ENCODE results near the gene EWSR1.
"Not testable (repeated sequence)": the region's sequence is repeated elsewhere in the genome, so short reads cannot be mapped to it uniquely, and the experiment has no call there.

Gene EWSR1

DNA sequence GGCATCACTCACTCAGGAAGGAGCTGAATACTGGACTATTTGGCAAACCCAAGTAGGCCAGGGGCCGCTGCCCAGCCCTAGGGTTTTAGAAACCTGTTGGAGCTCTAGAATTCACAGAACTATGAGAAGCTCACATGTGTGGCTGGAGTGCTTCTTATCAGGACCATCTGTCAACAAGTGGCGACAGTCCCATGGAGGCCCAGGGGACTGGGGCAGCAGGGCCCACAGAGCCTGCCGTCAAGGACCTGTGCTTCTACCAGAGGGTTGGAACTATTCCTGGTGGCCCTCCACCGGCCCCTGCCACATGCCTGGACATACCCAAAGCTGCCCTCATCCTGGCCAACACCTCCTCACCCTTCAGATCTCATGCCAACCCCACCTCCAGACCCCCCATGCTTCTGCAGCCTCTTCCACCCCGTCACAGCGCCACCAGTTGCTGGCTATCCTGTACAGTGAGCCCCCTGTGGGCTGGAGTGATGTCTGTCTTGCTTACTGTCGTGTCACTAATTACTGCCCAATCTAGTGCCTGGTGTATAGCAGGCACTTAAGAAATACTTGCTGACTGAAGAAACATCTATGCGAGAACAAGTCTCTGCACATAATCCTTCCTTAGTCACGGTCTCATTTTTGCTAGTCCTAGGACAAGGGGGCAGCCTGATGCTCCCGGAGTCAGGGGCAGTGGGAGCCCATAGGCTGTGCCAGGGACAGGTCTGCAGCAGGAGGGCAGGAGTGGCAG, 74.7 kb downstream of the EWSR1 start:
- DNase-seq: peak; percentile 88 to 90
- no peak overlapping the region for H3K4me3 ChIP-seq (ENCODE audit: low read depth, low read length)
- H3K36me3 ChIP-seq (ENCODE audit: control insufficient read depth in 1 of 2, insufficient read depth in 2 of 2, low read length in 2 of 2): peaks cover 47 to 49% of the 10 kb centered on the region in 2 experiments
- H3K23ac ChIP-seq (ENCODE audit: low read length): no peak overlapping the region
- H3K4me2 ChIP-seq (ENCODE audit: low read length): no peak overlapping the region
- H3K18ac ChIP-seq (ENCODE audit: low read length): peak overlapping the region; percentile 22
- no peaks in the 10 kb centered on the region for H3K79me2 ChIP-seq (ENCODE audit: control insufficient read depth, insufficient read depth, low read length, poor library complexity)
- H3K4ac ChIP-seq (ENCODE audit: low read depth, low read length): no peak overlapping the region
- no peaks in the 10 kb centered on the region for H3K9me3 ChIP-seq (ENCODE audit: insufficient read depth, low read depth, low read length)
- no peak overlapping the region for H2AFZ ChIP-seq (ENCODE audit: insufficient read depth, low read length, poor library complexity)
- no peaks in the 10 kb centered on the region for H3K27me3 ChIP-seq (ENCODE audit: insufficient read depth, low read length)
- no peak overlapping the region for H3K9ac ChIP-seq (ENCODE audit: low read length)
- H3K27ac ChIP-seq (ENCODE audit: low read depth, low read length): peak overlapping the region; percentile 29
- WGBS (ENCODE audit: extremely low coverage, insufficient coverage, insufficient read length): no CpG with 5 or more reads among the region's 10 CpGs
- H2AK5ac ChIP-seq (ENCODE audit: low read length): peak overlapping the region; percentile 6
- peak overlapping the region; percentile 20 for H4K91ac ChIP-seq (ENCODE audit: low read depth, low read length)
- peak overlapping the region; percentile 34 for H2BK120ac ChIP-seq (ENCODE audit: insufficient read depth, low read length, poor library complexity)
- H3K79me1 ChIP-seq (ENCODE audit: low read length): peaks cover 19% of the 10 kb centered on the region
- peaks cover 42 to 47% of the 10 kb centered on the region in 2 experiments for H3K4me1 ChIP-seq (ENCODE audit: control insufficient read depth in 1 of 2, insufficient read depth in 2 of 2, low read length in 2 of 2)
- H4K8ac ChIP-seq (ENCODE audit: low read depth, low read length): no peak overlapping the region
- H4K12ac ChIP-seq (ENCODE audit: low read depth, low read length): no peak overlapping the region
- no peak overlapping the region for H2BK5ac ChIP-seq (ENCODE audit: low read depth, low read length, poor library complexity)
- H3K14ac ChIP-seq (ENCODE audit: low read length): peak overlapping the region; percentile 6
- H2BK12ac ChIP-seq (ENCODE audit: low read length): peak overlapping the region; percentile 16

- H3K9ac ChIP-seq (ENCODE audit: low read length): no peak overlapping the region
- H3K14ac ChIP-seq (ENCODE audit: low read length): peak overlapping the region; percentile 6
- peak overlapping the region; percentile 17 for H4K91ac ChIP-seq (ENCODE audit: low read depth, low read length)
- no peaks in the 10 kb centered on the region for H3K27me3 ChIP-seq (ENCODE audit: insufficient read depth, low read length)
- H2AK5ac ChIP-seq (ENCODE audit: low read length): peak overlapping the region; percentile 6
- H3K4ac ChIP-seq (ENCODE audit: low read depth, low read length): no peak overlapping the region
- no peak overlapping the region for H2AFZ ChIP-seq (ENCODE audit: insufficient read depth, low read length, poor library complexity)
- H3K4me2 ChIP-seq (ENCODE audit: low read length): no peak overlapping the region
- peak overlapping the region; percentile 22 for H3K18ac ChIP-seq (ENCODE audit: low read length)
- no peaks in the 10 kb centered on the region for H3K79me2 ChIP-seq (ENCODE audit: control insufficient read depth, insufficient read depth, low read length, poor library complexity)
- no peak for DNase-seq
- peaks cover 44 to 48% of the 10 kb centered on the region in 2 experiments for H3K36me3 ChIP-seq (ENCODE audit: control insufficient read depth in 1 of 2, insufficient read depth in 2 of 2, low read length in 2 of 2)
- no peak overlapping the region for H3K4me3 ChIP-seq (ENCODE audit: low read depth, low read length)
- peak overlapping the region; percentile 16 for H2BK12ac ChIP-seq (ENCODE audit: low read length)
- peak overlapping the region; percentile 26 for H2BK5ac ChIP-seq (ENCODE audit: low read depth, low read length, poor library complexity)
- H4K12ac ChIP-seq (ENCODE audit: low read depth, low read length): no peak overlapping the region
- no peak overlapping the region for H3K23ac ChIP-seq (ENCODE audit: low read length)
- H3K4me1 ChIP-seq (ENCODE audit: control insufficient read depth in 1 of 2, insufficient read depth in 2 of 2, low read length in 2 of 2): peaks cover 42 to 47% of the 10 kb centered on the region in 2 experiments
- H3K79me1 ChIP-seq (ENCODE audit: low read length): peaks cover 19% of the 10 kb centered on the region
- H2BK120ac ChIP-seq (ENCODE audit: insufficient read depth, low read length, poor library complexity): peak overlapping the region; percentile 4
- WGBS (ENCODE audit: extremely low coverage, insufficient coverage, insufficient read length): no CpG with 5 or more reads among the region's 7 CpGs
- H3K27ac ChIP-seq (ENCODE audit: low read depth, low read length): peak overlapping the region; percentile 78
- no peak overlapping the region for H4K8ac ChIP-seq (ENCODE audit: low read depth, low read length)
- no peaks in the 10 kb centered on the region for H3K9me3 ChIP-seq (ENCODE audit: insufficient read depth, low read depth, low read length)
Observed at GRCh38 chr22:29343313-29343805, 75.3 kb downstream of the EWSR1 start.

DNA sequence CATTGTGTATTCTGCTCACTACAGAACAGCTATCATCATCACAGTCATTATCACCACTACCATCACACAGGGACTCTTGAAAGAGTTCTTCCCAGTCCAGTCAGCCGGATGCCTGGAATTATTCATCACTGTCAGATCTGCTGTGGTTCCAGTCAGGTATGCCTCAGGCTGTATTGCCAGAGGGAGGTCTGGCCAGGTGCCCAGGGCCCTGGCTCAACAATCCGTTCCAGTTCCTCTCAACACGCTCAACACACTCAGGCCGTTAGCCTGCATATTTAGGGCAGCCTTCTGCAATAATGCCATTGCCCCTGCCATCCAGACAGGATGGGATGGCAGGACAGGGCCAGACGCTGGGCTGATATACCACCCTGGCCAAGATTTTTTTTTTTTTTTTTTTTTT, 76.1 kb downstream of the EWSR1 start:
- H3K14ac ChIP-seq (ENCODE audit: low read length): no peak overlapping the region
- H2BK12ac ChIP-seq (ENCODE audit: low read length): no peak overlapping the region
- DNase-seq: peak; percentile 98 to 99
- WGBS (ENCODE audit: extremely low coverage, insufficient coverage, insufficient read length): no CpG with 5 or more reads among the region's 5 CpGs
- no peak overlapping the region for H3K18ac ChIP-seq (ENCODE audit: low read length)
- no peak overlapping the region for H3K4me2 ChIP-seq (ENCODE audit: low read length)
- no peak overlapping the region for H4K91ac ChIP-seq (ENCODE audit: low read depth, low read length)
- H3K4me1 ChIP-seq (ENCODE audit: control insufficient read depth in 1 of 2, insufficient read depth in 2 of 2, low read length in 2 of 2): peaks cover 42 to 47% of the 10 kb centered on the region in 2 experiments
- H3K4me3 ChIP-seq (ENCODE audit: low read depth, low read length): no peak overlapping the region
- H3K79me2 ChIP-seq (ENCODE audit: control insufficient read depth, insufficient read depth, low read length, poor library complexity): no peaks in the 10 kb centered on the region
- no peak overlapping the region for H4K12ac ChIP-seq (ENCODE audit: low read depth, low read length)
- peaks cover 19% of the 10 kb centered on the region for H3K79me1 ChIP-seq (ENCODE audit: low read length)
- no peak overlapping the region for H2AK5ac ChIP-seq (ENCODE audit: low read length)
- H3K27ac ChIP-seq (ENCODE audit: low read depth, low read length): peak overlapping the region; percentile 78
- H3K4ac ChIP-seq (ENCODE audit: low read depth, low read length): no peak overlapping the region
- no peak overlapping the region for H3K23ac ChIP-seq (ENCODE audit: low read length)
- H3K9me3 ChIP-seq (ENCODE audit: insufficient read depth, low read depth, low read length): peaks cover 3% of the 10 kb centered on the region
- H2BK120ac ChIP-seq (ENCODE audit: insufficient read depth, low read length, poor library complexity): no peak overlapping the region
- H2BK5ac ChIP-seq (ENCODE audit: low read depth, low read length, poor library complexity): no peak overlapping the region
- no peak overlapping the region for H3K9ac ChIP-seq (ENCODE audit: low read length)
- H4K8ac ChIP-seq (ENCODE audit: low read depth, low read length): no peak overlapping the region
- peaks cover 41 to 43% of the 10 kb centered on the region in 2 experiments for H3K36me3 ChIP-seq (ENCODE audit: control insufficient read depth in 1 of 2, insufficient read depth in 2 of 2, low read length in 2 of 2)
- no peak overlapping the region for H2AFZ ChIP-seq (ENCODE audit: insufficient read depth, low read length, poor library complexity)
- no peaks in the 10 kb centered on the region for H3K27me3 ChIP-seq (ENCODE audit: insufficient read depth, low read length)

DNA sequence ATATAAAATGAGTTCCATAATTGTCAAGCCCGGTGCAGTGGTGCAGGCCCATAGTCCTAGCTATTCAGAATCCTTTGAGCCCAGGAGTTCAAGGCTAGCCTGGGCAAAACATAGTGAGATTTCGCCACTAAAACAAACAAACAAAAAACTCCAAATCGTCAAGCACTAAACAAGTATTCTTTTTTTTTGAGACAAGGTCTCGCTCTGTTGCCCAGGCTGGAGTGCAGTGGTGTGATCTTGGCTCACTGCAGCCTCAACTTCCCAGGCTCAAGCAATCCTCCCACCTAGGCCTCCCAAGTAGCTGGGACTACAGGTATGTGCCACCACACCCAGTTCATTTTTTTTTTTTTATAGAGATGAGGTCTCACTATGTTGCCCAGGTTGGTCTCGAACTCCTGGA, 76.8 kb downstream of the EWSR1 start:
- not testable (repeated sequence) for H3K9me3 ChIP-seq (ENCODE audit: insufficient read depth, low read depth, low read length); H3K4ac ChIP-seq (ENCODE audit: low read depth, low read length); H3K79me2 ChIP-seq (ENCODE audit: control insufficient read depth, insufficient read depth, low read length, poor library complexity); H3K4me3 ChIP-seq (ENCODE audit: low read depth, low read length); DNase-seq; H3K18ac ChIP-seq (ENCODE audit: low read length); H2AK5ac ChIP-seq (ENCODE audit: low read length); H3K14ac ChIP-seq (ENCODE audit: low read length); H3K23ac ChIP-seq (ENCODE audit: low read length); H2AFZ ChIP-seq (ENCODE audit: insufficient read depth, low read length, poor library complexity); H3K4me2 ChIP-seq (ENCODE audit: low read length); H3K27me3 ChIP-seq (ENCODE audit: insufficient read depth, low read length); H3K9ac ChIP-seq (ENCODE audit: low read length); H4K8ac ChIP-seq (ENCODE audit: low read depth, low read length); H4K12ac ChIP-seq (ENCODE audit: low read depth, low read length)
- peak overlapping the region; percentile 62 for H2BK120ac ChIP-seq (ENCODE audit: insufficient read depth, low read length, poor library complexity)
- H2BK12ac ChIP-seq (ENCODE audit: low read length): peak overlapping the region; percentile 56
- peak overlapping the region; percentile 38 for H2BK5ac ChIP-seq (ENCODE audit: low read depth, low read length, poor library complexity)
- H3K36me3 ChIP-seq (ENCODE audit: control insufficient read depth in 1 of 2, insufficient read depth in 2 of 2, low read length in 2 of 2): peaks cover 41 to 43% of the 10 kb centered on the region in 2 experiments
- no CpG with 5 or more reads among the region's 5 CpGs for WGBS (ENCODE audit: extremely low coverage, insufficient coverage, insufficient read length)
- peaks cover 19% of the 10 kb centered on the region for H3K79me1 ChIP-seq (ENCODE audit: low read length)
- peaks cover 42 to 47% of the 10 kb centered on the region in 2 experiments for H3K4me1 ChIP-seq (ENCODE audit: control insufficient read depth in 1 of 2, insufficient read depth in 2 of 2, low read length in 2 of 2)
- H3K27ac ChIP-seq (ENCODE audit: low read depth, low read length): peak overlapping the region; percentile 62
- peak overlapping the region; percentile 52 for H4K91ac ChIP-seq (ENCODE audit: low read depth, low read length)
